SU-DHL-6 (cell line): ENCODE results near the gene NLN.

Source experiments
- EZH2phosphoT487 ChIP-seq: fragments of 200-600 bp; sonication (generic), shearing (Covaris generic); conservative IDR thresholded peaks from 2 replicates; pipeline ENCODE4 v1.6.1; 2018; ENCODE audit warnings: mild to moderate bottlenecking, antibody characterized with exemption, low read length, moderate library complexity, mixed read lengths
- TF ChIP-seq, protein P1 (sequence below): fragments of 200-600 bp; sonication (generic); IDR thresholded peaks from one replicate; pipeline ENCODE4 v1.5.1; 2017; ENCODE audit warnings: antibody characterized with exemption, mild to moderate bottlenecking, low read length, moderate library complexity; ENCODE audit not compliant: insufficient read depth, poor library complexity, severe bottlenecking

DNA sequence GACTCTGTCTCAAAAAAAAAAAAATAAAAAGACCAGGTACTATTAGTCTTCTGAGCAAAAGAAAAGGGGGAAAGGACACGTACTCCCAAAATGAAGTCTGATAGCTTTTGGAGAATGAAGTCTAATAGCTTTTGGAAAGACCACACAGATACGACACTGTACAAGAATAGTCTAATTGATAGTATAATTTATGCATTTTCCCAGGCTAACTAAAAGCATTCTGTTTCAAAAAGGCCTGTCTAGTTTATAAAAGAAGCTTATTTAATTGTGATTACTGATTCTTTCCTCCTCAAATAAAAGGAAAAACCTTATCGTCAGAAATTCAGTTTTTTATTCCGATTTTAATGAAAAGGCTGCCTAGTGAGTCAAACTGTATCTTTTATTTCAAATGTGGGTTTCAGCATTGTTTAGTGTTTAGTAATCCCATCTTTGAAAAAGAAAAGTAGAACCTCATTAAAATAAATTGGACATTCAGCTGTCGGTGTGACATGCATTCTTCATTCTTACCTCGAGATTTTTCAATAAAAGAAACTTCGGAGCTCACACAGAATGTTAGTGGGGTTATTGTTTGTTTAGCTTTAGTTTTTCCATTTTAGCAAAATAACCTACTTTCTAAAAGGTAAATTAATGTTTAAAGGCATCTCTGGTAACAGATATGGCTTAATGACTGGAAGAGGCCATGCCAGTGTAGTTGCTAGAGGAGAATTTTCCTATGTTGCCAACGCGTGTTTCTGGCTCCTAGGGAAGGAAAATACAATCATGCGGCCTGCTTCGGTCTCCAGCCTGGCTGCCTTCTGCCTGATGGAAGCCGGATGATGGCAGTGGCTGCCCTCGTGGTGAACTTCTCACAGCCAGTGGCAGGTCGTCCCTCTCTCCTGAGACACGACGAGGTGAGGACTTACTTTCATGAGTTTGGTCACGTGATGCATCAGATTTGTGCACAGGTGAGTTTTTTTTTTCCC, 70.0 kb downstream of the NLN start:
- TF ChIP-seq, protein P1, sequence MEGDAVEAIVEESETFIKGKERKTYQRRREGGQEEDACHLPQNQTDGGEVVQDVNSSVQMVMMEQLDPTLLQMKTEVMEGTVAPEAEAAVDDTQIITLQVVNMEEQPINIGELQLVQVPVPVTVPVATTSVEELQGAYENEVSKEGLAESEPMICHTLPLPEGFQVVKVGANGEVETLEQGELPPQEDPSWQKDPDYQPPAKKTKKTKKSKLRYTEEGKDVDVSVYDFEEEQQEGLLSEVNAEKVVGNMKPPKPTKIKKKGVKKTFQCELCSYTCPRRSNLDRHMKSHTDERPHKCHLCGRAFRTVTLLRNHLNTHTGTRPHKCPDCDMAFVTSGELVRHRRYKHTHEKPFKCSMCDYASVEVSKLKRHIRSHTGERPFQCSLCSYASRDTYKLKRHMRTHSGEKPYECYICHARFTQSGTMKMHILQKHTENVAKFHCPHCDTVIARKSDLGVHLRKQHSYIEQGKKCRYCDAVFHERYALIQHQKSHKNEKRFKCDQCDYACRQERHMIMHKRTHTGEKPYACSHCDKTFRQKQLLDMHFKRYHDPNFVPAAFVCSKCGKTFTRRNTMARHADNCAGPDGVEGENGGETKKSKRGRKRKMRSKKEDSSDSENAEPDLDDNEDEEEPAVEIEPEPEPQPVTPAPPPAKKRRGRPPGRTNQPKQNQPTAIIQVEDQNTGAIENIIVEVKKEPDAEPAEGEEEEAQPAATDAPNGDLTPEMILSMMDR: no peak
- TF ChIP-seq EZH2phosphoT487: no peak
